Myocyte (in vitro differentiated cells): ENCODE measurements around the gene NSMCE1. TPM values are rescaled to one million over a fixed set of nuclear protein-coding genes. Genes with fewer than 3 reads are reported as not detected.

Experiments used
- DNase-seq: peaks from one replicate; pipeline ENCODE4 v3.0.0-alpha.2; 2012; ENCODE audit warnings: low read depth
- total RNA-seq: library from RNA; depleted of rRNA; stranded (reverse); fragments of >200 nt; gene quantifications from 2 replicates; pipeline ENCODE4 v1.2.3, GENCODE V29; 2014

The NSMCE1 gene
- total RNA-seq, 1 donor from 2014 or later = 46.6 TPM

DNA sequence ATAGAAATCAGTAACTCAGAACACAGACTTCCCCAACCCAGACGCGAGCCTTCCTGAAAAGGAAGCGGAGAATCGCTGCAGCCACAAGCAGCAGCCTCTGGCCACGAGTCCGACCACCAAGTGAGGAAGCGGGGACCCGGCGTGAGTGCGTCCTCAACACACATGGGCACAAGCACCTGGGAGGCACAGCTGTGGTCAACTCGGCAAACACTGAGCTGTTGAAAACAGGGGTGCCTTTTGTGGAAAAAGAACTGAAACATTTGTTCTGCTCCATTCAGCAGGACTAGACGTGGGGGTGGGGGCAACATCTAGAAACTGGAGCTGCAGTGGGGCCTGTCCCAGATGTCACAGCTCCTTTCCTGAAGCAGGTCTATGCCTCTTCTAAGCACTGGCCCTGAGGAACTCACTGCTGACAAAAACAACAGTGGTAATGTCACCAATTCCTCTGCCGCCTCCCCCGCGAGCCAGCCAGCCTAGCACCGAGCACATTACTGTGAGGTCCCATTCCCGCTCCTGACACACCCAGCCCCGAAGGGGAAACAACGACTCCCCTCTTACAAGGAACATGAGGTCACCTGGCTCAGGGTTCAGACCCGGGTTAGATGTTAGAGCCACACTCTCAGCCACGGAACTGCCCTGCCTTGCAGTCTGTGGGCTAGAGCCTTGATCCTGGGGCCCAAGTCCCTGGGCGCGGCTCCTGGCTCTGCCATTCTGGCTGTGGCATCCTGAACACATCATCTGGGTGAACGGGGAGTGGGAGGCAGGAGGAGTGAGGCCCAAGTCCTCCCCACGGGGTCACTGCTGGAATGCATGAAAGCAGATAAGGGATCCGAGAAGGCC lies 36.3 kb downstream of the NSMCE1 start:
- DNase-seq = peak; percentile 48

DNA sequence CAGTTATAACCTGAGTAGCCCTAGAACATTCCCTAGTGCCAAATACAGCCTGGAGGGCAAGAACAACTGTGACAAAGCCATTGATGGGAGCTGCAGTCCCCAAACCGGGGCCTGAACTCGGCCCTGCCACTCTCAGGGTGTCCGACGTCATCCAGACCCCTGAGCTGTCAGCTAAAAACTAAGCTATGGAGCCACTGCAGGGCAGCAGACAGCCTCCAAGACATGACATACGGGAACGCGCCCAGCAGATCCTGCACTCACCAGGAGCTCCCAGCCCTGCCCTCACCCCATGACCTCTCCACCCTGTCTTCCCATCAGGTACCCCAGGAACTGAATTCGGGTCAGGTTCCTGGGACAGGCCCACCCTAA lies 36.9 kb downstream of the NSMCE1 start:
- no peak for DNase-seq

DNA sequence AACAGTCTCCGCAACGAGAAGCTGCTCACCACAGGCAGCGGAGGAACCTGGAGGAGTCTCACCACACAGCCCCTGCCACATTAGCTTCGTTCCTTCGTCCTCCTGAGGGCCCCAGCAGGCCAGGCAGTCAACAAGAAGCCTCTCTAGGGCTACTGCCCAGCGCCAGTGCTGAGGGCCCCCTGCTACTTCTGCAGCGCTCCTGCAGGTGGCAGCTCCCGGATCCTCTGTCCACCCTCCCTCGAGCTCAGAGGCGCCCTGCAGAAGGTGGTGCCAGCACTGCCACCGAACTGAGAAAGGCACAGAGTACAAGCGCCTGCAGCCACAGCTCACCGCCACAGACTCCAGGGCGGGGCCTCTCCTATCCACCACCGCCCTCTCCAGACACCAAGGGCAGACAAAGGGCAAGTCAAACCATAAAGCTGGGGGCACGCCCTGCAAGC lies 38.0 kb downstream of the NSMCE1 start:
- DNase-seq = peak; percentile 22

DNA sequence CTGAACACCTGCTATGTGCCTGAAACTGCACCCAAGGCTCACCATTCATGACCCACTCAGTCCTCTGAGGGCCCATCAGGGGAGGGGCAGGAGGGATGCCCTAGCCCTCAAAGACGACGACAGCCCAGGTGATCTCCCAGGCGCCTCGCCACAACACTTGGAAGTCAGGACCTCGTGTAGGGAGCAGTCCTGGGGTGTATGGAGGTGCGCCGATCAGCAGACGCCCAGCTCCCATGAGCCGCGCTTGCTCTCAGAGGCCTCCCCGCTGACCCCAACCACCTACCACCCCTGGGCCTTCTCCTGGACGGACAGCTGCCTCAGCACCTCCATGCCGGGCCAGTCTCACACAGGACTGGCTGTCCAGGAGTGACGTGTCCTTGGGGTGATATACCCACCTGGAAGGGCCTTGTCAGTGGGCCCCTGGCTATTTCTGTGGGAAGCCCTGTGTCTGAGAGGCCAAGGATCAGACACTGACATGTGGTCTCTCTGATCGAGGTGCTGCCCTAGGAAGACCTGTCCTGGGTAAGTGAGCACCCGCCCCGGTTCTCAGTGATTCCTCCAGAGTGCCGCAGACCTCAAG lies 38.6 kb downstream of the NSMCE1 start:
- DNase-seq = no peak

DNA sequence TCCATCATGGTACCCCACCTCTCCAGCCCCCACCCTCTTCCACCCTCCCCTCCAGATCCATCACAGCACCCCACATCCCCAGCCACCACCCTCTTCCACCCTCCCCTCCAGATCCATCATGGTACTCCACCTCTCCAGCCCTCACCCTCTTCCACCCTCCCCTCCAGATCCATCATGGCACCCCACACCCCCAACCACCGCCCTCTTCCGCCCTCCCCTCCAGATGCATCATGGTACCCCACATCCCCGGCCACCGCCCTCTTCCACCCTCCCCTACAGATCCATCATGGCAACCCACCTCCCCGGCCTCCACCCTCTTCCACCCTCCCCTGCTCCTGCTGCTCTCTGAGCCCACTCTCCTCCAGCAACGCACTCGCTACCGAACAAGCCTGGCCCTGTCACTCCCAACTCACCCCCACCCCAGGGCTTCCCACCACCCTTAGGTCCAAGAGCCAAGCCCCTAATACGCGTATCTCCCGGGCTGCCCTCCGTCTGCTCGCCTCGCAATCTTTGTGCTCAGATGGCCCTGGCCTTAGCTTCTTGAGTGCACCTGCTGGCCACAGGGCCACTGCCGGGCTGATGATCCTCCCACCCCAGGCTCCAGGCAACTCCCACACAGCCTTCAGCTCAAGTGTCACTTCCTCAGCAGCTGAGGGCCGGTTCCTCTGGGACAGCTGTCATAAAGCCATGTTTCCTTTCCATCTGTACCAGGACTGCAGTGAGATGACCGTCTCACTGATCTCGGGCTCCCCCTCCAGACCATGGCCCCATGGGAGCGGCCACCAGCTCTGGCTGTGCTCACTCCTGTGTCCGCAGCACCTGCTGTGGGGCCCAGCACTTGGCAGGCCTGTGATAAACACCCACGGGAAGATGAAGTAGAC lies 39.7 kb downstream of the NSMCE1 start:
- DNase-seq = peak; percentile 98

DNA sequence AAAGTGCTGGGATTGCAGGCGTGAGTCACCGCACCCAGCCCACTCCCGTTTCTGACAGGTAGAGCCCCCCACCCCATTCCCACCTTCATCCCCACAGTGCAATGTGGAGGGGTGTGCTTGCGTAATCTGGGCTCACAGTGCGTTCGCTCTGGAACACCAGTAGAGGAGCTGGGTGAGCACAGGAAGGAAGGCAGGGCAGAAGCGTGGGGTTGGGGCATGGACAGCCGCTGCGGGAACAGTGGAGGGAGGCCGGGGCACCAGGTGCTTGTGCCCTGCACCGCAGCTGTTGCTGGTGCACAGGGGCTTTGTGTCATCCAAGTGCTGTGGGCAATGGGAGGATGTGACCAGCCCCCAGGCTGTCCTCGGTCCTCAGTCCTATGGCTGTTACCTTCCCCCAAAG lies 40.5 kb downstream of the NSMCE1 start:
- DNase-seq = peak; percentile 80

DNA sequence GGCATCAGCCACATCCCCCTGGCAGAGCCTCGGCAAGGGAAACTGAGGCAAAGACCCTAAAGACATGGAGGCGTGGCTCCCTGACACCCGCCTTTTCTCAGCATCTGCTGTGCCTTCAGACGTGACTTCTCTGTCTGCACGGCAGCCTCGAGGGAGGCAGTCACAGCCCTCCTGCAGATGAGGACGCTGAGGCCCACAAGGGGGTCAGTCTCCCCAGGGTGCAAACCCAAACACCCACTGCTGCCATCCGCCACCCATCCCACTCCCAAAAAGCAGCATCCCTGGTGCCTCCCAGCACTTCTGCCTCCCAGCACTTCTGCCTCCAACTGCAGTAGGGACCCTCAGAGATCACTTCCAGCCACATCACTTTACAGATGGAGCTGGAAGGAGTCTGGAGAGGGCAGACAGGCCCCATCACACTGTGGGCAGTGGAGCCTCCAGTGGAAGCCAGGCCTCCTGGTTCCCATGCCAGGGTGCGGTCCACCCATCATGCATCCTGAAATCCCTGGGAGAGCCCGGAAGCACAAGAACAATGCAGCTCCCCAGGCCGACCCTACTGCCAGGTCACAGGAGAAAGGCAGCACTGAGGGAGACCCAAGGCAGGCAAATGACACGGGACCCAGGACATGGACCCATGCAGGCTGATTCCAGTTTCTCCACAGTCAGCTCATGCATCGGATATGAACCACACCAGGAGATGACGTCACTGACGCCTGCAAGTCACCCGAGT lies 41.4 kb downstream of the NSMCE1 start:
- DNase-seq = no peak

DNA sequence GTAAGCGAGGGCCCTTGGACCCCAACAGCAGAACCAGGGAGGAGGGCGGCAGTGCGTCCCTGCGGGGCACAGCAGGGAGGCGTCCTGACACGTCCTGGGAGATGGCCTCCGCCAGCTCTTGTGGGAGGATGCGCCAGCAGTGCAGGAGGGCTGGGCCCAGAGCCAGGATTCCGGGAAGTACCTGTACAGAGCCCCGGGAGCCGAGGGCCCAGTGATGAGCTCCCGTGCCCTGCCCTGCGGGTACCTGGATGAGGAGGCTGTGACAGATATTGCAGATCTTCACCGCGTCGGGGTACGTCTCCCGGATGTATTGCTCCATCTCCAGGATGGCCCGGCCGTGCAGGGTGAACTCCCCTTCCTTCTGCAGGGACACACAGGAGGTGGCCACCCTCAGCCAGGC lies 42.1 kb downstream of the NSMCE1 start:
- no peak for DNase-seq

DNA sequence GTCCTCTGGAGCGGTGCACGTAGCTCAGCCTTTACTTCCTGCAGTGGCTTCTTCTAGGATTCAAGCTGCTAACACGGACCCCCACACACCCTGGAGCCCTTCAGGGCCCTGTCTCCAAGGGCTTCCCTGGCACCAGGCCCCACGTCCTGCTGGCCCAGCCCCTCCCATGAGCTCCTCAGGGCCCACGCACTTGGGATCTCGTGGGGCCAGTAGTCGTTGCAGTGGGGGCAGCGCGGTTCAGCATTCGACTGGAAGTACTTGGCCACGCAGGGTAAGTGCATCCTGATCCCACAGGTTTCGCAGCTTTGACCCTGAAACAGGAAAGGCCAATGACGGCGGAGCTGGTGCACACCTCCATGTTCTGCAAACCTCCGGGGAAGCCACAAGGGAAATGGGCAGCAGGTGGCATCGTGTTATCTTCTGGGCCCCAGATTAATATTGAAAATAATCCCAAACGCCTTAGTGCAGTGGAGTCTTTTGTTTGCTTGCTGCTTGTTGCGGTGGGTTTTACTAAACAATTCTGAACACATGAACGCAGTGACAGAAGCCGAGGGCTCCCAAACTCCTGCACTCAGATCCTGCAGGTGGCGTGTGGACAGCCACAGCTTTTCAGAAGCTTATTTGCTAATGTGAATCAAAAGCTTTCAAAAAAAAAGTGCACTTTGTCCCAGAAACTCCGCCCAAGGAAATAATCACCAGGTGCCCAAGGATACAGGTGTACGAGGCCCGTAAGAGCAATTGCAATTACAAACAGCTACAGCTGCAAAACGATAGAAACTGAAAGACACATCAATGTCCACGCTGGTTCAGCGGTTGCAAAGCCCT lies 42.8 kb downstream of the NSMCE1 start:
- no peak for DNase-seq

DNA sequence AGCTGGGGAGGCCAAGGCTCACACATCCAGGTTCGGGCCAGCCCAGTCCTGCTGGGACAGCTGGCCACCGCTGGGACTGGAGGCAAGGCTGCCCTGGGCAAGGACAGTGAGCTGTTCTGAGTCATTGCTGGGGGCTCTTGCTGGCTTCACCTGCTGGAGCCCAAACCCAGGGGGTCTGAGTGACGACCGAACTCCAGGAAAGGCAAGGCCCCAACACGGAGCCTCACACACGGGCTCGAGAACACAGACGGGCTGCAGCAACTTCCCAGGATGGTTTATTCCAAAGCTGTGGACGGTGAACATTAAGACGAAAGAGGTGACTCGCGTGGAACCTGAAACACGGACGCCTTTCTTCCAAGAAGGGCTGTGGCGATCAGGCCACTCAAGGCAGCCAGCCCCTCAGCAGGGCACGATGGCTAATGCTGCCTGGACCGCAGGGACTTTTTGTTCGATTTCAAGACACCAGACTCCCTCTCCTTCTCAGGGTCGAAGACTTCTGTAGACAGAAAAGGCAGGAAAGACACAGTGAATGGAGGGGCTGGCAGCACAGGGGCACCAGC lies 43.8 kb downstream of the NSMCE1 start:
- no peak for DNase-seq

DNA sequence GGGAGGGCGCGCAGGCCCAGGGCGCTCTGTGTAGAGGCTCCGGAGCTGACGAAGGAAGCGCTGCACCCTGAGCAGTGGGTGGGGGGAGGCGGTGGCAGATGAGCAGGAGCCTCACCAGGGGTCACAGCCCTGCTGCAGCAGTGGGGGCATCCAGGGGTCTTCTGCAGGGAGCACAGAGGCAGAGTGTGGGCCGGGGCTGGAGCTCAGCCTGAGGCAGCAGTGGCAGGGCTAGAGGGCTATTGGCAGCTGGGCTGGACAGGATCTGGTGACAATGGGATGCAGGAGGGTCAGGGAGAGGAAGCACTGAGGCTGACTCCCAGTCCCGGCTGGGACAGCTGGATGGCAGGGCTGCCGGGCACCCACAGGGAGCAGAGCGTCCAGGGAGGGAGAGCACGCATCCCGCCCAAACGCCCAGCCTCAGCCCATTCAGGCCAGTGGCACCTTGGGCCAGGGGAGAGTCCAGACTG lies 44.3 kb downstream of the NSMCE1 start:
- DNase-seq = peak; percentile 53

DNA sequence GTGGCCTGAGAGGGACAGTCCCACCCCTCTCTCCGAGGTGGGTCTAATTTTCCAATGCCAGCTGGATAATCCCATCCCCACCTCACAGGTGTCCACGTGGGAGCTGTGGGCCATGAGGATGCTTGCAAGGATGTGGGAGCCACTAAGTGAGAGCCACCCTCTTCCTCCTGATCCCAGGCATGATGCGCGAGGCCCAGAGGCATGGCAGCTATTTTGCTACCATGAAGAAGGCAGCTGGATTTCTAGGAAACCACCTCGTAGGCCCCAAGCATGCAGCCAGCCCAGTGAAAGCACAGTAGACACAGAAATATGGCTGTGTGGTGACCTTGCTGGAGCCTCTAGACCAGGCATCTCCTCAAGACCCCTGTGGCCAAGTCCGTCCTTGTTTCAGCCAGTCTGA lies 44.9 kb downstream of the NSMCE1 start:
- peak; percentile 59 for DNase-seq

DNA sequence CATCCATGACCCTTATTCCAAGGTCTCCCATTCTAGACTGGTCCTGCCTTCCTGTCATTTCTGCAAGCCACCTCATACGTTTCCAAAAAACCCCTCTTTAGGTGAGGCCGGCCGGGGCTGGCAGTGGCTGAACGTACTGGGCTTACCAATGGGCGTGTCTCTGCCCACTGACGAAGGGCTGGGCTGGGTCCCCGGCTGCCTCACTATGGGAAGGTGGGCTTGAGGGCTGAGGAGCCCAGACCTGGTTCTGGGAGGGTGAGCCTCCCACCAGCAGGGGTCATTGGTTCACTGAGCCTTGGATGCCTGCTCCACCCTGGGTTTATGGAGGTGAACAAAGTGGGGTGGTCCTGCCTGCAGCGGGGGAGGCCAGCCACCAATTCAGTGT lies 45.4 kb downstream of the NSMCE1 start:
- DNase-seq = no peak

DNA sequence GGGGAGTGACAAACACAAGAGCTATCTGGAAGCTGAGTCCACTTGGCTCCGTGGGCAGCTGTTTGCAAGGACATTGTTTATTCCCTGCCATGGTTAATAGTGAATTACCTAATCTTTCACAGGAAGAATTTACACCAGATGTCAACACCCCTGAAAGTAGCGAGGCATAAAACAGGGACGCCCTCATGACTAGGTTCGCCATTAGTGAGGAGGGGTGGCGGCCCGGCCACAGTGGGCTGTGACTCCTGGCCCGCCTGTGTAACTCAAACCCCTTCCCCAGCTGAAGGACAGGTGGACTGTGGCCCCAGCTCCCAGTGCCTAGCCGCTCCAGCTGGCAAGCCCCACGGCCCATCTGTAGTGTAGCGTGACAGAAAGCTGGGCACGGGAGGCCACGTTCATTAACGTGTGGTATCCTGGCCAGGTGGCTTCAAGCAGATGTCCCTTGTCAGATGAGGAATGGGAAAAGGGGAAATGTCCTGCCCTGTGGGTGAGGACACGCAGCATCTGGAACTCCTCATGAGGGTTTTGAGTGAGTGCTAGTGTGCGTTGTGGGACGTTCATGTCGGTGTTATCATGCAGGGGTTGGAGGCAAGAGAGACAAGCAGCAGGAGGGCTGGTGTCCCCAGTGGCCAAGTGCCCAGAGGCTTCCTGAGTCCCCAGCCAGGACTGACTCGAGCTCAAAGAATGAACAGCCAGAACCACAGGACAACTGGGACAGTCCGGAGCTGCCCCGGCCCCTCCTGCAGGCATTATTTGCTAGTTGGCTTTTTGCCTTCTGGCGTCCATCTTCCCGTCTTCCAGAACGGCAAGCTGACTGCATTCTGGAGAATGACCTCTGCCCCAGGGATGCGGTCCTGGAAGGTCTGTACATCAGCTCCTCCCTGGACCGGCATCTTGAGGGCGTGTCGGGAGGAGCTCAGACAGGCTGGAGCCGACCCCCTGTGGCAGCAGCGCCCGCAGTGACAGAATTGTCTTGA lies 46.0 kb downstream of the NSMCE1 start:
- peak; percentile 98 for DNase-seq

DNA sequence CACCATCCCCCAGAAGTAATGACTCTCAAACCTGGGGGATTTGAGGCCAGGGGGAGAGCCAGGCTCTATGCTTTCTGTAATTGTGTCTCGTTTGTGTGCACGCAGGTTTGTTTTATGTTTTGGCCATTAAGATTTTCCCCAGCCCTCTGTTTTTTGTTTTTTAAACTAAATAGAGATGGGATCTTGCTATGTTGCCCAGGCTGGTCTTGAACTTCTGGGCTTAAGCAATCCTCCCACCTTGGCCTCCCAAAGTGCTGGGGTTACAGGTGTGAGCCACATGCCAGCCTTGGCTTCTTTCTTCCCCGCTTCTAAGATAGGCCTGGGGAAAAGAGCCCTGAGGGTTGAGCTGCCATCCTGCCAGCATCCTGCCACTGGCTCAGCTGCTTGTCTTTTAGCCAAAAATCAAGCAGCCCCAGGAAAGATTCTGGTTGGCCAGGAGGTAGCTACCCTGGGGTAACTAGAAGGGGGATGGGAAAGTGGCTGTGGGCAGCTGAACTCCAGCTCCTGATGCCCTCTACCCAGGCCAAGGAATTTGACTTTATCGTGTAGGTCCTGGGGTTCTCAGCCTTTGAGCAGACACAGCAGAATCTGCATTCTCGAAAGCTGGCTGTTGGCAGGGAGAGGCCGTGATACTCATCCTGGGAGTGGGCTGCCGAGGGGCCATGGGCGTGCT lies 46.9 kb downstream of the NSMCE1 start:
- DNase-seq = peak; percentile 79

DNA sequence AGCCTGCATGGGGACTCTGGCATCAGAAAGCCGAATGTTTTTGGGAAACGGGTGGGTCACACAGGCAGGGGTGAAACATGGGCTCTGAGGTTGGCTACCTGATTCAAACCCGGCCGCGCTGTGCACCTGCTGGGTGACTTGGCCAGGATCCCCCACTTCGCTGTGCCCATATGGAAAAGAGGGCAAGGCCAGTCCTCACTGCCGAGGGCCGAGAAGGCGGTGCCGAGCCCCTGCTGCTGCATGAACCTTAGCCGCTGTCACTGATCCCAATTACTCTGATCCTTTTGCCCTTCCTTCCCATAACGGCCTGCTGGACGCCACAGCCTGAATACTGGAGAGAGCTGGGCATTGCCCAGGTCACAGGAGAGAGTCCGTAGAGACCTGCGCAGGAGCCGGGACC lies 47.6 kb downstream of the NSMCE1 start:
- DNase-seq = no peak

DNA sequence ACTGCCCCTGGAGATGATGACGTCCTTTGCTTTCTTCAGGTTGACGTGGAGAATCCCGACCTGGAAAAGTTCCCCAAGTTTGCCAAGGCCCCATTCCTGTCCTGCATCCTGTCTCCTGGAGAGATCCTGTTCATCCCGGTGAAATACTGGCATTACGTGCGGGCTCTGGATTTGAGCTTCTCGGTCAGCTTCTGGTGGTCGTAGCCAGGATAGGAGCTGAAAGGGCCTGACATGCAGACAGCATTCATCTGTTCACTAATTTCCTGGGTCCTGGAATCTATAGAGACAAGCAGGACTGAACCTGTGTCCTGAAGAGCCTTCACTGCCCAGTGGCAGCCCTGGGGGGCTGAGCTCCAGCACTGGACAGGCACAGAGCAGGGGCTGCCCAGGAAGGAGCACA lies 48.0 kb downstream of the NSMCE1 start:
- DNase-seq = no peak

DNA sequence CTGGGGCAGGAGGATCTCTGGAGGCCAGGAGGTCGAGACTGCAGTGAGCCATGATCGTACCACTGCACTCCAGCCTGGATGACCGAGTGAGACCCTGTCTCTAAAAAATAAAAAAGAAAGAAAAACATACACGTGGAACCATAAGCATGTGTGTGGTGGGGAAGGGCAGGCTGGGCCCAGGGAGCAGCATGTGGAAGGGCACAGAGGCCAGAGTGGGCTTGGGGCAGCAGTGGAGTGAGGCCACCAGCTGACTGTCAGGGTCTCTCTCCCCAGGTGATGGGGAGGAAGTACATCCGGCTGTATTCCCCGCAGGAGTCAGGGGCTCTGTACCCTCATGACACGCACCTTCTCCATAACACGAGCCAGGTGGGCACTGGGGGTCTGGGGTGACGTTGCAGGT lies 48.5 kb downstream of the NSMCE1 start:
- DNase-seq = no peak
